ENCODE measurements around the gene INTS4. TPM values are rescaled to one million over a fixed set of nuclear protein-coding genes. Genes with fewer than 3 reads are reported as not detected.
"Not testable (repeated sequence)": the region's sequence is repeated elsewhere in the genome, so short reads cannot be mapped to it uniquely, and the experiment has no call there.

Gene INTS4
- polyA plus RNA-seq, 1 donor (not counting 4 experiments of a cell fraction or from before 2014, with no cell fraction given): 18.0 TPM

GRCh38 chr11:77913608-77914306, 80.7 kb downstream of the INTS4 start:
- DNase-seq (ENCODE audit: low read depth, low spot score); H3K9me1 ChIP-seq (ENCODE audit: control insufficient read depth, extremely low read depth, insufficient read depth, low read length); H4K20me1 ChIP-seq (ENCODE audit: control insufficient read depth, extremely low read depth, insufficient read depth, low read length); FAIRE-seq; H3K4me2 ChIP-seq (ENCODE audit: control insufficient read depth, extremely low read depth, insufficient read depth, low read depth, low read length); H3K79me2 ChIP-seq (ENCODE audit: control insufficient read depth, insufficient read depth, low read length); H3K36me3 ChIP-seq (ENCODE audit: control insufficient read depth in 2 of 2, extremely low read depth in 1 of 2, insufficient read depth in 2 of 2, low read length in 2 of 2); H3K4me1 ChIP-seq (ENCODE audit: control insufficient read depth, extremely low read depth, insufficient read depth, low read length); H3K4me3 ChIP-seq (ENCODE audit: control insufficient read depth in 2 of 3, extremely low read depth in 1 of 3, insufficient read depth in 2 of 3, low read depth in 1 of 3, low read length in 3 of 3); H3K27me3 ChIP-seq (ENCODE audit: control insufficient read depth, extremely low read depth, insufficient read depth, low read length); H3K27ac ChIP-seq (ENCODE audit: control insufficient read depth, insufficient read depth, low read length); H2AFZ ChIP-seq (ENCODE audit: control insufficient read depth, low read length); dilution Hi-C loops (cut with MboI; ENCODE audit: extremely low pct_ligation_motif_present, low sequenced_read_pairs); H3K9ac ChIP-seq (ENCODE audit: control insufficient read depth, extremely low read depth, insufficient read depth, low read length); H3K9me3 ChIP-seq (ENCODE audit: control insufficient read depth, low read depth, low read length): not testable (repeated sequence)

- FAIRE-seq; H3K9me3 ChIP-seq (ENCODE audit: control insufficient read depth, low read depth, low read length); H3K9ac ChIP-seq (ENCODE audit: control insufficient read depth, extremely low read depth, insufficient read depth, low read length); H3K4me3 ChIP-seq (ENCODE audit: control insufficient read depth in 2 of 3, extremely low read depth in 1 of 3, insufficient read depth in 2 of 3, low read depth in 1 of 3, low read length in 3 of 3); dilution Hi-C loops (cut with MboI; ENCODE audit: extremely low pct_ligation_motif_present, low sequenced_read_pairs); H3K4me1 ChIP-seq (ENCODE audit: control insufficient read depth, extremely low read depth, insufficient read depth, low read length); H4K20me1 ChIP-seq (ENCODE audit: control insufficient read depth, extremely low read depth, insufficient read depth, low read length); H3K79me2 ChIP-seq (ENCODE audit: control insufficient read depth, insufficient read depth, low read length); DNase-seq (ENCODE audit: low read depth, low spot score); H2AFZ ChIP-seq (ENCODE audit: control insufficient read depth, low read length); H3K9me1 ChIP-seq (ENCODE audit: control insufficient read depth, extremely low read depth, insufficient read depth, low read length); H3K4me2 ChIP-seq (ENCODE audit: control insufficient read depth, extremely low read depth, insufficient read depth, low read depth, low read length); H3K36me3 ChIP-seq (ENCODE audit: control insufficient read depth in 2 of 2, extremely low read depth in 1 of 2, insufficient read depth in 2 of 2, low read length in 2 of 2); H3K27me3 ChIP-seq (ENCODE audit: control insufficient read depth, extremely low read depth, insufficient read depth, low read length); H3K27ac ChIP-seq (ENCODE audit: control insufficient read depth, insufficient read depth, low read length): not testable (repeated sequence)
Measured at GRCh38 chr11:77910828-77911227, 83.6 kb downstream of the INTS4 start.

- dilution Hi-C loops (cut with MboI; ENCODE audit: extremely low pct_ligation_motif_present, low sequenced_read_pairs): no loop called here
- no peaks in the 10 kb centered on the region for H3K79me2 ChIP-seq (ENCODE audit: control insufficient read depth, insufficient read depth, low read length)
- no peak overlapping the region for H3K27ac ChIP-seq (ENCODE audit: control insufficient read depth, insufficient read depth, low read length)
- DNase-seq (ENCODE audit: low read depth, low spot score) (no peak), FAIRE-seq (no peak)
- H3K36me3 ChIP-seq (ENCODE audit: control insufficient read depth in 2 of 2, extremely low read depth in 1 of 2, insufficient read depth in 2 of 2, low read length in 2 of 2): no peaks in the 10 kb centered on the region
- peaks cover 2% of the 10 kb centered on the region for H3K4me1 ChIP-seq (ENCODE audit: control insufficient read depth, extremely low read depth, insufficient read depth, low read length)
- H3K4me2 ChIP-seq (ENCODE audit: control insufficient read depth, extremely low read depth, insufficient read depth, low read depth, low read length): no peak overlapping the region
- no peaks in the 10 kb centered on the region for H3K9me1 ChIP-seq (ENCODE audit: control insufficient read depth, extremely low read depth, insufficient read depth, low read length)
- H3K4me3 ChIP-seq (ENCODE audit: control insufficient read depth in 2 of 3, extremely low read depth in 1 of 3, insufficient read depth in 2 of 3, low read depth in 1 of 3, low read length in 3 of 3): no peak overlapping the region
- H3K9me3 ChIP-seq (ENCODE audit: control insufficient read depth, low read depth, low read length): no peaks in the 10 kb centered on the region
- TF ChIP-seq CTCF (optimal IDR thresholded peaks at IDR 0.05 in 1 of 3, IDR thresholded peaks at IDR 0.05 in 1 of 3, conservative IDR thresholded peaks at IDR 0.05 in 1 of 3; ENCODE audit: extremely low read depth in 1 of 3, insufficient read depth in 2 of 3, low read length in 3 of 3): no peak
- no peak for TF ChIP-seq EZH2 (IDR thresholded peaks at IDR 0.05; ENCODE audit: low read length)
- H3K27me3 ChIP-seq (ENCODE audit: control insufficient read depth, extremely low read depth, insufficient read depth, low read length): no peaks in the 10 kb centered on the region
- H2AFZ ChIP-seq (ENCODE audit: control insufficient read depth, low read length): no peak overlapping the region
- H3K9ac ChIP-seq (ENCODE audit: control insufficient read depth, extremely low read depth, insufficient read depth, low read length): no peak overlapping the region
- H4K20me1 ChIP-seq (ENCODE audit: control insufficient read depth, extremely low read depth, insufficient read depth, low read length): no peaks in the 10 kb centered on the region
Measured at GRCh38 chr11:77909277-77909676, 85.2 kb downstream of the INTS4 start.
